GM12864 (cell line): ENCODE data around the gene CHMP5.

ENCODE experiments used
- DNase-seq: peaks from one replicate; pipeline ENCODE4 v3.0.0-alpha.2; 2011; ENCODE audit warnings: low read depth
- H3K4me3 ChIP-seq: 2 replicates; pipeline ENCODE4 v1.5.1; 2011; ENCODE audit warnings: mild to moderate bottlenecking, low read depth, low read length, control low read depth
- CTCF ChIP-seq: IDR thresholded peaks from 2 replicates; pipeline ENCODE4 v1.5.1; 2011; ENCODE audit warnings: low read depth, mild to moderate bottlenecking, moderate library complexity, low read length, control low read depth, inconsistent platforms; ENCODE audit errors: missing control alignments

The CHMP5 gene

GRCh38 chr9:33264473-33265177, at the start of gene CHMP5, which contains the start of gene BAG1:
Gene CHMP5, plus strand, starts transcription at chr9:33265049. Its CDS starts 30 bp downstream, at chr9:33265079.
Gene BAG1, minus strand, starts transcription at chr9:33264708.
- peak; percentile 9 for TF ChIP-seq CTCF
- peak; percentile 97 for DNase-seq
- H3K4me3 ChIP-seq = peak within 1 kb of the TSS; percentile 84

GRCh38 chr9:33220681-33221567, 43.9 kb upstream of the CHMP5 start:
- DNase-seq = no peak
- TF ChIP-seq CTCF = no peak
- H3K4me3 ChIP-seq = no peak overlapping the region

DNA sequence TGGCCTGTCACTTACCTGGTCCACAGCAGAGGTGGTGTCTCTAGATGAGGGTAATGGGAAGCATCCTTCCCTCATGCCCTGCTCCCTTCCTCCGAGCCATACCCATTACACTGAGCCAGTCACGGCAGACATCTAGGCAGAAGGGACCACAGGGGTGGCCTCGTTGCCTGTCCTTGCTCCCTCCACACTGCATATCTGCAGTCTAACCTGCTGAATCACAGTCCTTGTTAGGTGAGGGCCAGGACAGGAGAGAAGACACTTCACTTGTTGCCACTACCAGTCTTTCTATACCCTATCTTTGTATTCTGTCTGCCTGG, 43.3 kb upstream of the CHMP5 start:
- no peak for TF ChIP-seq CTCF
- H3K4me3 ChIP-seq = no peak overlapping the region
- no peak for DNase-seq

DNA sequence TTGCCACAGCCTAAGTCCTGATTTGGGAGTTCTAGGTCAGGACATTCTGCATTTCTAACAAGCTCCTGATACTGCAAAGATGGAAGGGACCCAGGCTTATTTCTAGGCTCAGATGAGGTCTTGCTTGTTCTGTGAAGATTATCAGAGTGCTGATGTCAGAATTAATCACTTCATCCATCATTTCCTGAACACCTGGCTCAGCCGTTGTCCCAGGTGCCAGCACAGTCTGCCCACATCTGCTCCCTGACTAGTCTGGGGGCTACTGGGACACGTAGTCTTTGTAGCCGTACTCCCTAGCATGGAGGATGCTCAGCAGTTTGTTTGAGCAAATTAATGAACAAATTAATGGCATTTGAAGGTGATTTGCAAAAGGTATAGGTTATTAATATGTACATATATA, 42.8 kb upstream of the CHMP5 start:
- DNase-seq = no peak
- TF ChIP-seq CTCF = no peak

GRCh38 chr9:33223696-33224095, 41.2 kb upstream of the CHMP5 start:
- peak; percentile 35 for TF ChIP-seq CTCF
- H3K4me3 ChIP-seq = no peak overlapping the region
- no peak for DNase-seq

More for the DNA sequence above, 42.8 kb upstream of the CHMP5 start:
- H3K4me3 ChIP-seq = no peak overlapping the region

DNA sequence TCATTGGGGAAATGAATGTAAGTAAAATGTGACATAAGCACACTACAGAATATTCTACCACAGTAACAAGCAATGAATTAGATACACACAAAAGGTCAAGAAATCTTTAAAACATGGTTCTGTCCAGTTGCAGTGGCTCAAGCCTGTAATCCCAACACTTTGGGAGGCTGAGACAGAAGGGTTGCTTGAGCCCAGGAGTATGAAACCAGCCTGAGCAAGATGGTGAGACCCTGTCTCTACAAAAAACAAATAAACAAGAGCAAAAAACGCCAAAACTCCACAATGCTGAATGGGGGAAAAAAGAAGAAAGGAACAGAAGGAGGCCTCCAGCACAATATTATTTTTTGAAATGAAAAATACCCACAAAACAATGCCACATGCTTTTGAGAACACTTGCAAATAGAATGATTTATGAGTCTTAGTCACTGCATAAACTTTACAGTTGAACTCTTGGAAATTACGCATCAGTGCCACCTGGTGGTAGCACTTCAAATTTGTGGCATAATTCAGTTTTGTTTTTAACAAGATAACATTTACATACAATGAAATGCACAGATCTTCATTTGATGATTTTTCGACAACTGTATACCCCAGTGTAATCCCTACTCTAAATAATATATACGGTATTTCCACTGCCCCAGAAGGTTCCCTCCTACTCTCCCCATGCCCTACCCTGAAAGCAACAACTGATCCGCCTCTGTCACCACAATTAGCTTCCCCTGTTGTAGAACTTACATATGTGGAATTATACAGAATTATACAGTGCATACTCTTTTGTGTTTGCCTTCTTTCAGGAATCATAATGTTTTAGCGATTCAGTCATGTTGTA, 39.3 kb upstream of the CHMP5 start:
- peak; percentile 57 for DNase-seq
- no peak overlapping the region for H3K4me3 ChIP-seq
- TF ChIP-seq CTCF = peak; percentile 60
